GM12872 (cell line): ENCODE results near the gene F10.

ENCODE experiments used
- CTCF ChIP-seq: IDR thresholded peaks from 3 replicates; pipeline ENCODE4 v1.5.1; 2011; ENCODE audit warnings: low read depth, mild to moderate bottlenecking, low read length, moderate library complexity; ENCODE audit not compliant: insufficient read depth

F10 gene

GRCh38 chr13:113196970-113197737 is 74.6 kb downstream of the F10 start:
- no peak for TF ChIP-seq CTCF
